Stimulated activated CD4-positive, alpha-beta T cell treated with anti-CD3 and anti-CD28 coated beads, Interleukin-1b, Interleukin-23, amount 100 ng/mL, for 4 hours (primary cell): ENCODE data around the gene KDM8.

ENCODE experiments used
- DNase-seq, 2 donors: peaks; one replicate each; pipeline ENCODE4 v3.0.0-alpha.2; 2020; ENCODE audit warnings: low read depth in 2 of 2

The KDM8 gene

GRCh38 chr16:27216297-27216885 lies 13.1 kb downstream of the KDM8 start:
- no peak for DNase-seq

GRCh38 chr16:27217256-27217655 lies 13.9 kb downstream of the KDM8 start:
- DNase-seq, result no peak

GRCh38 chr16:27218756-27219155 lies 15.4 kb downstream of the KDM8 start:
- no peak for DNase-seq

GRCh38 chr16:27219161-27219560 lies 15.8 kb downstream of the KDM8 start:
- no peak for DNase-seq

- DNase-seq, result no peak
Observed at GRCh38 chr16:27220120-27220519, 16.8 kb downstream of the KDM8 start.

- no peak for DNase-seq
Observed at GRCh38 chr16:27220527-27220926, 17.2 kb downstream of the KDM8 start.

- DNase-seq, result no peak
Observed at GRCh38 chr16:27220991-27221390, 17.7 kb downstream of the KDM8 start.

- DNase-seq, result no peak
Observed at GRCh38 chr16:27221576-27222248, 18.4 kb downstream of the KDM8 start.

GRCh38 chr16:27222249-27223225 lies 19.2 kb downstream of the KDM8 start:
- DNase-seq, result no peak

- no peak for DNase-seq
Observed at GRCh38 chr16:27223226-27223610, 19.9 kb downstream of the KDM8 start.

GRCh38 chr16:27223701-27224100 lies 20.4 kb downstream of the KDM8 start:
- DNase-seq, result no peak

GRCh38 chr16:27224271-27224737 lies 21.0 kb downstream of the KDM8 start:
- DNase-seq, result no peak

- no peak for DNase-seq
Observed at GRCh38 chr16:27224741-27225300, 21.5 kb downstream of the KDM8 start.

GRCh38 chr16:27225536-27226360 lies 22.4 kb downstream of the KDM8 start:
- no peak for DNase-seq

- no peak for DNase-seq
Observed at GRCh38 chr16:27226476-27226875, 23.1 kb downstream of the KDM8 start.

- DNase-seq, result no peak
Observed at GRCh38 chr16:27226976-27227705, 23.8 kb downstream of the KDM8 start.

GRCh38 chr16:27228045-27228444 lies 24.7 kb downstream of the KDM8 start:
- no peak for DNase-seq

GRCh38 chr16:27228621-27229501 lies 25.5 kb downstream of the KDM8 start:
- no peak for DNase-seq

GRCh38 chr16:27229891-27230470 lies 26.7 kb downstream of the KDM8 start:
- DNase-seq, result no peak
